Stimulated activated CD4-positive, alpha-beta T cell treated with anti-CD3 and anti-CD28 coated beads, Interleukin-4, amount 100 ng/mL, for 4 hours (primary cell): ENCODE measurements around the gene FADS3.

ENCODE experiments used
- DNase-seq, 2 experiments: peaks; one replicate each; pipeline ENCODE4 v3.0.0-alpha.2; 2020

The FADS3 gene

GRCh38 chr11:61913699-61914395 is 22.5 kb upstream of the FADS3 start:
- DNase-seq: no peak

GRCh38 chr11:61912991-61913698 is 21.8 kb upstream of the FADS3 start:
- DNase-seq: no peak

GRCh38 chr11:61912530-61912898 is 21.2 kb upstream of the FADS3 start:
- no peak for DNase-seq

- DNase-seq: no peak
These were observed 20.6 kb upstream of the FADS3 start for GRCh38 chr11:61911701-61912529.

GRCh38 chr11:61911128-61911700 is 19.9 kb upstream of the FADS3 start:
- DNase-seq: no peak

- no peak for DNase-seq
These were observed 19.1 kb upstream of the FADS3 start for GRCh38 chr11:61910187-61911127.

- DNase-seq: no peak
These were observed 17.5 kb upstream of the FADS3 start for GRCh38 chr11:61908730-61909316.

GRCh38 chr11:61907871-61908729 is 16.8 kb upstream of the FADS3 start:
- DNase-seq: no peak

GRCh38 chr11:61907282-61907681 is 15.9 kb upstream of the FADS3 start:
- no peak for DNase-seq

GRCh38 chr11:61906522-61906909 is 15.2 kb upstream of the FADS3 start:
- no peak for DNase-seq

GRCh38 chr11:61905801-61906521 is 14.6 kb upstream of the FADS3 start:
- DNase-seq: no peak

- DNase-seq: no peak
These were observed 13.8 kb upstream of the FADS3 start for GRCh38 chr11:61905067-61905696.

GRCh38 chr11:61904539-61905048 is 13.2 kb upstream of the FADS3 start:
- no peak for DNase-seq

- no peak for DNase-seq
These were observed 12.5 kb upstream of the FADS3 start for GRCh38 chr11:61903845-61904244.

- DNase-seq: no peak
These were observed 11.0 kb upstream of the FADS3 start for GRCh38 chr11:61902313-61902712.

- no peak for DNase-seq
These were observed 10.1 kb upstream of the FADS3 start for GRCh38 chr11:61901397-61901796.

GRCh38 chr11:61900251-61900650 is 8.9 kb upstream of the FADS3 start:
- no peak for DNase-seq

- DNase-seq: peak; percentile 82 to 92
These were observed 7.9 kb upstream of the FADS3 start for GRCh38 chr11:61899146-61899841.

- no peak for DNase-seq
These were observed 6.9 kb upstream of the FADS3 start for GRCh38 chr11:61898247-61898582.
